ENCODE data around the gene TBX15.

TBX15 gene

GRCh38 chr1:119003413-119004128 lies 15.4 kb upstream of the TBX15 start:
- DNase-seq (ENCODE audit: extremely low read depth, low read depth): no peak
- H3K4me3 ChIP-seq (replicated peaks; ENCODE audit: low read depth, low read length): no peak overlapping the region
- no peak for TF ChIP-seq CTCF (IDR thresholded peaks at IDR 0.05; ENCODE audit: low read depth, low read length, missing control alignments)

GRCh38 chr1:119002028-119002686 lies 14.0 kb upstream of the TBX15 start:
- peak; percentile 36 for DNase-seq (ENCODE audit: extremely low read depth, low read depth)

GRCh38 chr1:119001181-119002027 lies 13.3 kb upstream of the TBX15 start:
- no peak for TF ChIP-seq CTCF (IDR thresholded peaks at IDR 0.05; ENCODE audit: low read depth, low read length, missing control alignments)
- 0 out of 2 replicates have a peak overlapping the region, but pooled peaks have one; percentile 11 for H3K4me3 ChIP-seq (replicated peaks; ENCODE audit: low read depth, low read length)
- no peak for DNase-seq (ENCODE audit: extremely low read depth, low read depth)

More at GRCh38 chr1:119002028-119002686, 14.0 kb upstream of the TBX15 start:
- no peak for TF ChIP-seq CTCF (IDR thresholded peaks at IDR 0.05; ENCODE audit: low read depth, low read length, missing control alignments)
- H3K4me3 ChIP-seq (replicated peaks; ENCODE audit: low read depth, low read length): no peak overlapping the region

- no peak for TF ChIP-seq CTCF (IDR thresholded peaks at IDR 0.05; ENCODE audit: low read depth, low read length, missing control alignments)
- DNase-seq (ENCODE audit: extremely low read depth, low read depth): no peak
- H3K4me3 ChIP-seq (replicated peaks; ENCODE audit: low read depth, low read length): peak overlapping the region; percentile 13; the same call in 1 of the 2 replicates
Measured at GRCh38 chr1:119000371-119001180, 12.4 kb upstream of the TBX15 start.

GRCh38 chr1:118999348-119000071 lies 11.4 kb upstream of the TBX15 start:
- DNase-seq (ENCODE audit: extremely low read depth, low read depth): no peak
- H3K4me3 ChIP-seq (replicated peaks; ENCODE audit: low read depth, low read length): no peak overlapping the region
- no peak for TF ChIP-seq CTCF (IDR thresholded peaks at IDR 0.05; ENCODE audit: low read depth, low read length, missing control alignments)

All from HFF-Myc (cell line).